Memory B cell (primary cell): Measurements from ENCODE around the gene SEMA5A.

Source experiments
- ATAC-seq: fragments of 150-1000 bp; cut with Tn5 transposase; 2 replicates; pipeline ENCODE4 v1.10.0; 2021; ENCODE audit warnings: low read depth, mild to moderate bottlenecking, moderate library complexity
- DNase-seq, 2 donors: peaks; one replicate each; pipeline ENCODE4 v3.0.0; 2022; ENCODE audit warnings: low spot score in 2 of 2
- H3K27ac Mint-ChIP-seq: one replicate; pipeline ENCODE4 v1.8.0; 2022; ENCODE audit warnings: mild to moderate bottlenecking, moderate library complexity, mixed read lengths
- H3K27me3 Mint-ChIP-seq: one replicate; pipeline ENCODE4 v1.8.0; 2022; ENCODE audit warnings: mixed read lengths
- H3K36me3 Mint-ChIP-seq: one replicate; pipeline ENCODE4 v1.8.0; 2022; ENCODE audit warnings: mild to moderate bottlenecking, mixed read lengths
- H3K4me1 Mint-ChIP-seq: one replicate; pipeline ENCODE4 v1.8.0; 2022; ENCODE audit warnings: mixed read lengths
- H3K4me3 Mint-ChIP-seq: one replicate; pipeline ENCODE4 v1.8.0; 2022; ENCODE audit warnings: mild to moderate bottlenecking, moderate library complexity, mixed read lengths
- H3K9me3 Mint-ChIP-seq: one replicate; pipeline ENCODE4 v1.8.0; 2022; ENCODE audit warnings: mixed read lengths

Gene SEMA5A

DNA sequence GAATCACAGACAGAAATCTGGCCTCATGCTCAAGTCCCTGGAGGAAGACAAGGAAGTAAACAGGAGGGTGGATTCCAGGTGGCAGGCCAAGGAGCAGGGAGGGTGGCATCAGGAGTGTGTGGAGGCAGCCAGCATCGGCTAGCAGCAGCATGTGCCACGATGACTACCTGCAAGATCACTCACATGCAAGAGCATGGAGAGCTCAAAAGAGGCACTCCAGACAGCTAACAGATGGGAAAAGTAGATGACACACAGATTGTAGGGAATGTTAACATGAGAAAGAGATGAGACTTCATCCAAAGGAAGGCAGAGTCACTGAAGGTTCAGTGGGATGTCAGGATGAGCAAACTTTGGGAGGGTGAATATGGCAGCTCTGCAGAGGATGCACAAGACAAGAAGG, 104.3 kb downstream of the SEMA5A start:
- DNase-seq: no peak
- no peaks in the 10 kb centered on the region for H3K4me1 Mint-ChIP-seq
- no peak overlapping the region for H3K4me3 Mint-ChIP-seq
- H3K36me3 Mint-ChIP-seq: no peaks in the 10 kb centered on the region
- H3K27me3 Mint-ChIP-seq: no peaks in the 10 kb centered on the region
- H3K9me3 Mint-ChIP-seq: peaks cover 7% of the 10 kb centered on the region
- no peak overlapping the region for H3K27ac Mint-ChIP-seq
- ATAC-seq: no peak

DNA sequence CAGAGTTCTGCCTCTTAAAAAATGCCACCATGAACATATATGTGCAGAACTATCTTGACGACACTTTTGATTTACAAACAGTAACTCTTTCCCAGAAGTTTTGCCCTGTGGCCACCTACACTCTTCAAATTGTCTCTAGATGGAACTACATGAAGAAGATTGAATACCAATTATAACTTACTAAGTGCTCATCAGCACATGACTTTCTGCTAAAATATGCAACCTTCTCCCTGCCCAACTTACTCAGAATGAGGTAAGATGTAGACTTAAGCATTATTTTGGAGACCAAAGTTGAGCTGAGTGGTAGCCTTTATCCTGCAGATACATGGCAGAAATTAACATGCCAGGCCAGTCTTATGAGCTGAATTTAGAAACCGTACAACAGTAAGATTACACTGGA, 105.4 kb downstream of the SEMA5A start:
- Mint-ChIP-seq H3K27me3 (no peaks in the 10 kb centered on the region), H3K9me3 (peaks cover 7% of the 10 kb centered on the region), H3K4me3 (no peak overlapping the region), H3K4me1 (no peaks in the 10 kb centered on the region), H3K36me3 (no peaks in the 10 kb centered on the region), H3K27ac (no peak overlapping the region)
- ATAC-seq (no peak), DNase-seq (no peak)

DNA sequence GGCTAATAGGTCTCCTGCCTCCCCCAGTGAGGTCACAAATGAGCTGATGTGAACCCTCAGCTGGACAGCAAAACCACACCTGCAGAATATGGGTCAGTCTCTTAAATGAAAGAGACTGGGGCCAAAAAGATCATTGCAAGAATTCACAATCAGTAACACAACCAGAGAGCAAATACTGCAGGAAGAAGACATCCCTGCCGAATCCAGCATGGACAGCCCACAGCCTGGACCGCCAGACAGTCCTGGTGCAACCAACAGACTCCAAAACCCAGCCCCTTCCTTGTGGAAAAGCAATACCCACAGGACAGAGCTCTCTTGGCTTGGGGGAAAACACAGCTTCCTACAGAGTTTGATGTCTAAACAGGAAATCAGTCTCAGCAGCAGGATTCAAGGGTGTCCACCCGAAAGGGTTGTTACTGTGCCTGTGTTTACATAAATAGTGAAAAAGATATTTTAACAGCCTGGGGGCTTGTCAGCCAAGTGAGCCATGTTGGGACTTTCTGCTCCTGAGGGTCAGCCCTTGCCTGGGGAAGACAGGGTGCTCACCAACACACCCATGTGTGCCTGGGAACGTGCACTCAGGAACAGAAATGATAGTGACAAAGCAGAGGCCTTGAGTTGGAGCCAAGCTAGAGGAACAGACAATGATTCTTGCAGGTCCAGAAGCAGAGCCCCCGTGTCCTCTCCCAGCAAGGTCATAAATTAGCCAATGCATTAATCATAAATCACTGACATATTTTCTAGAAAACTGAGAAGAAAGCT, 106.2 kb downstream of the SEMA5A start:
- Mint-ChIP-seq H3K9me3 (peaks cover 7% of the 10 kb centered on the region), H3K4me3 (no peak overlapping the region), H3K27ac (no peak overlapping the region), H3K36me3 (no peaks in the 10 kb centered on the region), H3K27me3 (no peaks in the 10 kb centered on the region), H3K4me1 (no peaks in the 10 kb centered on the region)
- DNase-seq (no peak), ATAC-seq (no peak)

DNA sequence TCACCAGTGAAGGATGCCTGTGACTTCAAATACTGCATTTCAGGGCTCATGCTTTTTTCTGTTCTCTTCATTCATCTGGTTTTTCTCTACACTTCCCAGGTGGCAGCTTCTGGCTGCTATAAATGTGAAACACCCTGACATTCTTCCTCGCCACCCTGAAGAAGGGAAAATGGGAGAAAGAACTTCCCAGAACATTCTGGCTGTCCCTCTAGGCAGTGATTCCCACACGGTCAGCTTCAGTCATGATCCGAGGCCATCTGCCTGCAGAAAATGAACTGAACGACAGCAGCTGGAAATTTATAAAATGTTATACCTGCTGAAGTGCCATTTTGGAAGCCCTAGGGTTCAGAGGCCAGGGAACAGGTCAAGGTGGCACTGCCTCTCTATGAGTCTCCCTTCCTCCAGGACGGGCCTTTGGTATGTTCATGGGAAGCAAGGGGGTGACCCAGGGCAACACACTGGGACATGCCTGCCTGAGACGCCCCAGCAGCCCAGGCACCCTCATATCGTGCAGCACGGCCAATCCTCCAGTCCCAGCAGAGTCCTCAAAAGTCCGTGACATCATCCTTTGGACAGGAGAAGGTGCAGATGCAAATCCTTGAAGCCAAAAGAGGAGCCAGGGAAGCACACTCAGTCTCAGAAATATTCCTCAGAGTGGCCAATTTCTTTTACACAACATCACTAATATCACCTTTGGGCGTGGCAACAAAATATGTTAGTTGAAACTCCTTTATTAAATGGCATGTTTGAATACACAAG, 107.1 kb downstream of the SEMA5A start:
- Mint-ChIP-seq H3K36me3 (no peaks in the 10 kb centered on the region), H3K27me3 (no peaks in the 10 kb centered on the region), H3K9me3 (peaks cover 3% of the 10 kb centered on the region), H3K4me3 (no peak overlapping the region), H3K4me1 (no peaks in the 10 kb centered on the region), H3K27ac (no peak overlapping the region)
- ATAC-seq (no peak), DNase-seq (no peak)

DNA sequence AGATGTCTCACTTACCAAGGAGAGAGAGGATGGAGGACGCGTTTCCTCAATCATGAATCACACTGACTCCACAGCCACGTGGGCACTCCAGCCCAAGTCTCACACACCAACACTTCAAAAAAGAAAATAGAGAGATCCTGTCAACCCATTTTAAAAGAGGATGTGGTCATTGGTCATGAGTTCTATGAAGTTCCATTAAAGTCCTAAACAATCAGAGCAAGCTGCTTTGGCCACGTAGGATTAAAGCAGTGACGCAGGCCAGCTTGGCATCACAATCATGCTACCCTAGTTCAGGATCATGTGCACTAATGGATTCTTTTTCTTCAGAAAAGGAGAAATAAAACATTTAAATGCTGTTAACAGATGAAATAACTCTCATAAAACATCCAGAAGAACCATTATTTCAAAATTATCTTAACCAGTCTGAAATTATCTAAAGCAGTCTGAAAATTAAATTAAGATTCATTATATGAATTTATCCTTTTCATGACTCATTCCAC, 108.1 kb downstream of the SEMA5A start:
- Mint-ChIP-seq H3K36me3 (no peaks in the 10 kb centered on the region), H3K27me3 (no peaks in the 10 kb centered on the region), H3K4me3 (no peak overlapping the region), H3K4me1 (no peaks in the 10 kb centered on the region), H3K27ac (no peak overlapping the region), H3K9me3 (peaks cover 1% of the 10 kb centered on the region)
- ATAC-seq: no peak
- no peak for DNase-seq

DNA sequence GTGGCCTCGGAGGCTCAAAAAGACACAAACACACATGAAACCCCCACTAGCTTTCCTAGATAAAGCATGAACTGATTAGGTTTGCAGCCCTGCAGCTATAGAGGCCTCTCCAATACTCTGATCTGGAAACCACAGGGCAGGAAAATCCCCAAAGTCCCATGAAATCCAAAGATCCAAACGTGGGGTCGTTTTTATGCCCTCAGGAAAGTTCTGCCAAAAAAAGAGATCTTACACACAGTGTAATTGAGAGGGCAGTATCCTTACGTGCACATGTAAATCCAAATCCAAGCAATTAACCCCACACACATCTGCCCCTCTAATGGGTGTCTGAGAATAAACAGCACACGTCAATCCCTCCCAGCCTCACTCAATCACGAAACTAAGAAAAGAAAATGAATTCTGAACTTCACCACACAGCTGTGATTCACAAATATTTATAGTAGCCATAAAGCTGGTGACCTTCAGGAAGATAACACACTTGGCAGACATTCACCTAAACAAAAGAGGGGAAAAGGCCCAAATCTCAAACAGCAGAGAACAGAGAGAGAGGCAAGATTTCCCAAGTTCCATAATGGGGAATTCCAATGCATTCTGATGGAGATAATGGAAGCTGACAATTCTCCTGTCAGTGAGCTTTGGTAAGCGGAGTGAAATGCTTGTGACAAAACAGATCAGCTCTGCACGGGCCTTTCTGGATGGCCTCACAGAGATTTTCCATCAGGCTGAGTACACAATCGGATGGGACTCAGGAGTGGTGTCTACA, 114.2 kb downstream of the SEMA5A start:
- Mint-ChIP-seq H3K36me3 (no peaks in the 10 kb centered on the region), H3K9me3 (no peaks in the 10 kb centered on the region), H3K4me1 (no peaks in the 10 kb centered on the region), H3K27ac (no peak overlapping the region), H3K4me3 (no peak overlapping the region), H3K27me3 (no peaks in the 10 kb centered on the region)
- no peak for DNase-seq
- no peak for ATAC-seq

DNA sequence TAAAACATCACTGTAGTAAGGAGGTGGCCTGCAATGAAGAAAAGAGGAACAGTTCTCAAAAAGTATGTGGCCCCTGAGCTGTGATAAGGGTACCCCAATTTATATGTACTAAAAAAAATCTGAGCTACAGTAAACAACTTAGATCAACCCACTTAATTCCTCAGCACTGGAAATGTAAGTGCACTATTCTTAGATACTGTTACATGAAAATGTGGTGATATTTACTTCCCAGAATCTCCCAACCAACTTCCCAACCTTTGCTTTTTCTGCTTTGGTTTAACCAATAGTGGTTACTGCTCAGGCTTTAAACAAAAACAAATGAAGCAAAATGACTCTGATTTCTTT, 114.8 kb downstream of the SEMA5A start:
- no peak for DNase-seq
- H3K4me3 Mint-ChIP-seq: no peak overlapping the region
- H3K27me3 Mint-ChIP-seq: no peaks in the 10 kb centered on the region
- H3K27ac Mint-ChIP-seq: no peak overlapping the region
- ATAC-seq: no peak
- no peaks in the 10 kb centered on the region for H3K36me3 Mint-ChIP-seq
- no peaks in the 10 kb centered on the region for H3K9me3 Mint-ChIP-seq
- H3K4me1 Mint-ChIP-seq: no peaks in the 10 kb centered on the region

DNA sequence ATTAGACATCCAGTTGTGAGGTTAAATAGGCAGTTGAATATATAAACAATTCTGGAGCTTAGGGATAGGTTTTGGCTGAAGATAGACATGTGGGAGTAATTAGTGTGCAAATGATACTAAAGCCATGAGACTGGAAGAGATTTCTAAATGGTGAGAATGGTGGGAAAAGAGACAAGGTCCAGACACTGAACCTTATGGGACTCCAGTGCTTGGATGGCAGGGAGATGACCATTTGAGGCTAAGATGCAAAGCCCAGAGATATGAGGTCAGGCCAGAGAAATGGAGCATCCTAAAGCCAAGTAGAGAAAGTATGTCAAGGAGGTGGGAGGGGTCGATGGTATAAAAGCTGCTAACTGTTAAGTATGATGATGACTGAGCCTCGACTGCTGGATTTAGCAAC, 115.6 kb downstream of the SEMA5A start:
- H3K27ac Mint-ChIP-seq: no peak overlapping the region
- H3K9me3 Mint-ChIP-seq: no peaks in the 10 kb centered on the region
- no peaks in the 10 kb centered on the region for H3K27me3 Mint-ChIP-seq

DNA sequence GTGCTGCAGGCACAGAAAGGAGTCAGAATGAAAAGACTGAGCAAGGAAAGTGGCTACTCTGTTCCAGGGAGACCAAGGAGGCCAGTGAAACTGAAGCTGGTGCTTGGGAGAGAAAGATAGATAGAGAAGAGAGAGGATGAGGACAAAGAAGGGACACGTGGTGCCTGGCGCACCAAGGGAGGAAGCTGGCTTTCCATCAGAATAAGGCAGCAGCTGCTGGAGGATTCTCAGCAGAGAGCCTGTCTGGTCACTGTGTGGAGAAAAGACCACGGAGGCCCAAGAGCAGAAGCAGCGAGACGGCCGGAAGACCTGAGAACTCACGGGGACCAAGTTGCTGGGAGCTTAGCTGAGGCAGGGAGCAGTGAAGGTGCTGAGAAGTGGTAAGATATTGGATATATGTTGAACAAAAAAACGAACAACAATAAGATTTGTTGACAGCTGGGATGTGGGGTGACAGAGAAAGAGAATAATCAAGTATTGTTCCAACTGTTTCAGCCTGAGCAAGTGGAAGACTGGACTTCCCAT, 116.1 kb downstream of the SEMA5A start:
- Mint-ChIP-seq H3K4me1 (no peaks in the 10 kb centered on the region), H3K9me3 (no peaks in the 10 kb centered on the region), H3K27me3 (no peaks in the 10 kb centered on the region), H3K36me3 (no peaks in the 10 kb centered on the region), H3K27ac (no peak overlapping the region), H3K4me3 (no peak overlapping the region)
- no peak for DNase-seq
- ATAC-seq: no peak

More for the DNA sequence above, 115.6 kb downstream of the SEMA5A start:
- ATAC-seq (no peak), DNase-seq (no peak)
- Mint-ChIP-seq H3K4me1 (no peaks in the 10 kb centered on the region), H3K36me3 (no peaks in the 10 kb centered on the region), H3K4me3 (no peak overlapping the region)

DNA sequence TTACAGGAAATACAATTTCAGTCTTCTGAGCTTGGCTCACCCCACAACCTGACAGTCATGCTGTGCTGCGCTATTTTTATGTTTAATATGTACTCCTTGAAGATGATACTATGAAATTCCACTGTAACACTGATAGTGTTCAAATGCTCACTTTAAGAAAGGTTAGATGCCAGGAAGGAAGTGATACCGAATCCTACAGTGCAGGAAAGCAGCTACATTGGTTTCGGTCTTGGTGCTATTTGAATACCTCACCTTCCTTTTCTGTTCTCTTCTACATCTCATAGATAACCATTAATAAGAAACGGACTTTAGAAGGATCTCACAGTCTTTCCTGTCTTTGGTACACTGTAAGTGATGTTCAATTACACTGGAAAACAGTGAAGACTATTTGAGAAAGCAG, 117.6 kb downstream of the SEMA5A start:
- no peaks in the 10 kb centered on the region for H3K36me3 Mint-ChIP-seq
- no peak for ATAC-seq
- H3K4me1 Mint-ChIP-seq: no peaks in the 10 kb centered on the region

DNA sequence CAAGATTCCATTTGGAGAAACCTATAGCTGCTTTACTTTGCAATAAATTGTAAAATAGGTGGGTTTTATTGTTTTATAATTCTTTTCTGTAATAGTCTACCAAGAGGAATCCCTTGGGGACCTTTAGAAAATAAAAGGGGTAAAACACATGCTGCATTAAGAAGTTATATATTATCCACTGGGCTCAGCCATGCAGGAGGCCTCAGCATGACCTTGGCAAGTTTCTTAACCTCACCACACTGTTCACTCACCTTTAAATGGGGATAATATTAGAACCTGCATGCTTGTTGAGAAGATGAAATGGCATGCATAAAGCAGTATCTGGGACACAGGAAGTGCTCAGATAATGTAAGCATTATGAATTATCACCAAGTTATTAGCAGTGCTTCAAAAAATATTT, 120.2 kb downstream of the SEMA5A start:
- ATAC-seq (no peak), DNase-seq (no peak)
- Mint-ChIP-seq H3K4me3 (no peak overlapping the region), H3K27me3 (no peaks in the 10 kb centered on the region), H3K27ac (no peak overlapping the region), H3K4me1 (no peaks in the 10 kb centered on the region), H3K9me3 (no peaks in the 10 kb centered on the region), H3K36me3 (no peaks in the 10 kb centered on the region)

More for the DNA sequence above, 117.6 kb downstream of the SEMA5A start:
- DNase-seq: no peak
- Mint-ChIP-seq H3K9me3 (no peaks in the 10 kb centered on the region), H3K4me3 (no peak overlapping the region), H3K27me3 (no peaks in the 10 kb centered on the region), H3K27ac (no peak overlapping the region)

DNA sequence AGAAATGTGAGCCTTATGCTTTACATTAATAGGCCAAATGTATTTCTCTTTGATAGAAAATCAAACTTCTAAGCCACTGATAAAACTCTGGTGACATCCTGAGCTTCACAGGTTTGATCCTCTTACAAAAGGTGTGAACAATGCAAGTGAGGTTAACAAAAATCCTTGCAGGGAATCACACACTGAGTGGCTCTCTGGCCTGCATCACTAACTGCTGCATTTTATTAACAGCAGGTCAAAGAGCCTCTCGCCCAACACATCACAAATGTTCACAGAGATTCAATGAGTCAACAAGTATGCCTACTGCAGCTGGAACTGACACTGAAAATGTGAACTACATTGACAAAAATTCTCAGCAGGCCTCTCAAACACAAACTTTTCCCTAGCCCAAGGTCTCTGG, 122.3 kb downstream of the SEMA5A start:
- Mint-ChIP-seq H3K27me3 (no peaks in the 10 kb centered on the region), H3K9me3 (peaks cover 7% of the 10 kb centered on the region), H3K4me1 (no peaks in the 10 kb centered on the region), H3K36me3 (peaks cover 2% of the 10 kb centered on the region), H3K4me3 (no peak overlapping the region), H3K27ac (no peak overlapping the region)
- ATAC-seq (no peak), DNase-seq (no peak)

DNA sequence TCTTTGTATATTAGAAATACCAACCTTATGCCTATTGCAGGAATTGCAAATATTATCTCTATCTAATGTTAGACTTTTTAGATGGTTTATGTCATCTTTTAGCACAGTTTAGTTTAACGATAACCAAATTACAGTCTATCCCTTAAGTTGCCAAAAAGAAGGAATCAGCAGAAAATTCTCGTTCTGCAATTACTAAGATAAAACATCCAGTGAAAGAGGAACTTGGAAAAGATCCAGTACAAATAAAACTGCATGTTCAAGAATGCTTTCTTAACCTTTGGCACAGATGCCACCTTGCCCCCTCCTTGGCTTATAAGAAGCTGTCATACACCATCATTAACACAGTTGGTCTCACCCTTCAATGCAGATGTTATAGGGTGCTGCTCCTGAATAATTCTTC, 124.0 kb downstream of the SEMA5A start:
- Mint-ChIP-seq H3K9me3 (peaks cover 7% of the 10 kb centered on the region), H3K27ac (no peak overlapping the region)
- no peak for DNase-seq

DNA sequence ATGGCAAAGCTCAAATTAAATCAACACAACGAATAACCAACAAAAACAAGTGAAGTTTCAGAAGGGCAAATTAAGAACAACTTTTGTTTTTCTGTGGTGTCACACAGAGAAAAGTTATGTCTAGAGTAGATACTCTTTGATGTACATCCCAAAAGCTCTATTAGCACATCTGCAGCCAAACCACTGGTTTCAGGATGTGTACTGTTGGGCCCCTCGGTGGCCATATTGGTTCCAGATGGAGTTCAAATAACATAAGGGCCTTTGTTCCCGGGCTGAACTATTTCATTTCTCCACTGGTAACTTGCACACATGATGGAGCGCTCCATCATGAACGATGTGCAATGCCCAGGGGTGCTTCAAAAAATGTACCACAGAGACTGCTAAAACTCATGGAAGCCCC, 126.1 kb downstream of the SEMA5A start:
- ATAC-seq (no peak), DNase-seq (no peak)
- no peak overlapping the region for H3K4me3 Mint-ChIP-seq
- H3K27me3 Mint-ChIP-seq: no peaks in the 10 kb centered on the region
- H3K4me1 Mint-ChIP-seq: no peaks in the 10 kb centered on the region
- H3K27ac Mint-ChIP-seq: no peak overlapping the region
- peaks cover 2% of the 10 kb centered on the region for H3K36me3 Mint-ChIP-seq
- peaks cover 10% of the 10 kb centered on the region for H3K9me3 Mint-ChIP-seq

More for the DNA sequence above, 124.0 kb downstream of the SEMA5A start:
- no peak overlapping the region for H3K4me3 Mint-ChIP-seq
- no peaks in the 10 kb centered on the region for H3K27me3 Mint-ChIP-seq
- no peak for ATAC-seq
- peaks cover 2% of the 10 kb centered on the region for H3K36me3 Mint-ChIP-seq
- H3K4me1 Mint-ChIP-seq: no peaks in the 10 kb centered on the region
